GM18867 (cell line): ENCODE data around the gene WDR4.
"Not testable (repeated sequence)": the region's sequence is repeated elsewhere in the genome, so short reads cannot be mapped to it uniquely, and the experiment has no call there.

ENCODE experiments used
- ATAC-seq: cut with Tn5 transposase; IDR thresholded peaks from one replicate; pipeline ENCODE4 v1.9.1; 2021; ENCODE audit warnings: mild to moderate bottlenecking, moderate library complexity; ENCODE audit not compliant: unreplicated experiment

The WDR4 gene

DNA sequence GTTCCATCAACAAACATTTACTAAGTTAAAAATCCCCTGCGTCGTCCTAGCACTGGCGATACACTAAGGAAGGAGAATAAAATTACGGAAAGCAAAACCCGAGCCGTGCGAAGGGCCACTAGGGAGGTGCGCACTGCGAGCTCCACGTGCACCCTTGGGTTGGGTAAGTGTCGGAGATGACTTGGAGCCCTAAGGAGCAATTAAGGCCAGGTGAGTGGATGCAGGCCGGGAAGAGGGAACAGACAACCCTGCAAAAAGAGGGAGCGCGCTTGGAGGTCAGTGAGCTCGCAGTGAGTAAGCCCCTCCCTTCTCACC is 704 bp downstream of the WDR4 start:
- peak; percentile 13 for ATAC-seq

DNA sequence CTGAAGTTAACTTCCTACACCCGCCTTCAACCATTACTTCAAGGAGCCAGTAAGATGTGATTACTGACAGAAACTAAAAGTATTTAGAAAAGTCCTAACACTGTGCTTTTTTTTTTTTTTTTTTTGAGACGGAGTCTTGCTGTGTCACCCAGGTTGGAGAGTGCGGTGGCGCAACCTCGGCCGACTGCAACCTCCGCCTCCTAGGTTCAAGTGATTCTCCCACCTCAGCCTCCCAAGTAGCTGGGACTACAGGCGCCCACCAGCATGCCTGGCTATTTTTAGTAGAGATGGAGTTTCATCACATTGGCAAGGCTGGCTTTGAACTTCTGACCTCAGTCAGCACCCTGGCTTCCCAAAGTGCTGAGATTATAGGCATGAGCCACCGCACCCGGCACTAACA is 3.5 kb downstream of the WDR4 start:
- ATAC-seq, result not testable (repeated sequence)

DNA sequence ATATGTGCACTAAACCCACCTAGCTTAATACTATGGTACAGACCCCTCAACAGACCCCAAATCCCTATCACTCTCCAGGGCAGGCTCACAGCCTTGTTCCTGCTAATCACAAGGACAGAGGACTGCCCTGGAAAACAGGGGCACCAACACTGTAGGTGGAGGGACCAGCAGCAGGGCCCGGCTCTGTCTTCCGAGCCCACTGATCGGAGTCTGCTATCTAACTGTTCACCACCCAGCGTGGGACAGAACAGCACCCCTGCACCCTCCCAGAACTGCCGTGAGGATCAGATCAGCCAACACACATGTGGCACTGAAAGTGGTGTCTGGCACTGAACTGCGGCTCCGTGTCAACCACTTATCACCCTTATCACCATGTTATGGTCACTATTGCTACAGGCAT is 6.2 kb downstream of the WDR4 start:
- no peak for ATAC-seq

GRCh38 chr21:42868196-42868595 is 11.1 kb downstream of the WDR4 start:
- no peak for ATAC-seq

GRCh38 chr21:42865776-42866160 is 13.6 kb downstream of the WDR4 start:
- no peak for ATAC-seq

DNA sequence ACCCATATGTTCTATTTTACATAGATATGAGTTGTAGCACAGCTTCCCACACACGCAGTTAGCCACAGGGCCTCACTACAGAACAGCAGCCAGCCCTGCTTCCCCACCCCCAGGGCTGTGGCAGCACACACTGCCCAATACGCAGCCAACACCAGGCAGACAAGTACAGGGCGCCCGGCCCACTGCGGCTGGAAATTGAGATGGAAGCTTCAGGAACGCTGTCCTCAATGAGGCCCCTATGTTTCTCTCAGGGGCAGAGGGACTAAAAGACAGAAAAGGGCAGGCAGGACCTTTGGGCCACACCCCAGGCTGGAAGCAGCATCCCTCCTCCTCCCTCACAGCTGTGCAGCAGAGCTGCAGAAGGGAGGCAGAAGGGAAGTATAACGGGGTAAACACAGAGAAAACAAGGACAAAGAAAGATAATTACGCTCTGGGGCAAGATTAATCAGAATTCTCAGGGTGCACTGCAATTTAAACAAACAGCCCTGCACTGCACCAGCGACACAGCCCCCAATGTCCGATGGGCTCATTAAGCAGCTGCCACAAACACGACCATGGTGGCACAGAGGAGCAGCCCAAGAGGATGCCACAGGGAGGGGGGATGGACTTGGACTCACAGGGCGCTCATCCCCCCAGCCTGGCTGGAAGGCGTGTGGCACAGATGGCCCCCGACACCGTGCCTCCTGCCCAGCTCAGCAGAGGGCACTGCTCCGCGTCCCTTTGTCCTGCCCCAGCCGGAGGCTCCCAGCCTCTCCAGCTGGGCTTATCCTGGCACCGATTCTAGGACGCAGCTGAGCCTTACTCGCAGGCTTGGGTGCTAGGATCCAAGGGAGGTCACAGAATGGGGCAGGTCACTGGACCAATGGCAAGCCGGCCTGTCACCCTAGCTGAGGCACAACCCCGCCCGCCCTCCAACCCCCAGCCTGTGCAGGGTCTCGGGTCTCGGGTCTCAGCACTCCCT is 14.2 kb downstream of the WDR4 start:
- ATAC-seq, result no peak

DNA sequence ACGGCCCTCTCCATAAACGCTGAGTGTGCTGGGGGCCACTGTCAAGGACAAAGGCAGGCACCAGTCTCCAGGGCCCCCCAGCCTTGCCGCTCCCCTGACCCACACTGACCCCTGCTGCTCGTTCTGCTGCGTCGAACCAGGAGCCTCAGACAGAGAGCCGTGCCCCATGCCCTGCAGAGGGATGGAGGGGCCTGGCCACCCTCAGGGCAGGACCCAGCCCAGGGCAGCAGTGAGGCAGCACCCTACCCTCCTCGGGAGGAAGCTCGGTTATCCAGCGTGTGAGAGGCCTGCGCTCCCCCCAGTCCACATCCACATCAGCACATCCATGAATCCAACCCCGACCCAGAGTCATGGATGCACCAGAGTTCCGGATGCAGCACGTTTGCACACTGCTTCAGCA is 15.1 kb downstream of the WDR4 start:
- no peak for ATAC-seq

DNA sequence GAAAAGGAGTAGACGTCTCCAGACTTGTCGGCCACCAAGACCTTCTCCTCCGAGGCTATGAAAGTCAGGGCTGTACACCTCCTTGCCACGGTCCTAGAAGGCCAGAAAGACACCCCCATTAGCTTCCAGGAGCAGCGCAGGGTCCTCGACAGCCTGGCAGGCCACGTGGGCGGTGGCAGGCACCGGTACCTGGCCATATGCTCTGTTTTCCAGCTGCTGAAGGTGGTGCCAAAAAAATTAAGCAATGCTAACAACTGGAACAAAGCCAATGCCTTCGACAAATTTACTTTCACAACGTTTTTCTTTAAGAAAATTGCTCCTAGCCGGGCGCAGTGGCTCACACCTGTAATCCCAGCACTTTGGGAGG is 15.9 kb downstream of the WDR4 start:
- no peak for ATAC-seq

GRCh38 chr21:42862774-42863503 is 16.4 kb downstream of the WDR4 start:
- no peak for ATAC-seq

- no peak for ATAC-seq
Measured at GRCh38 chr21:42861848-42862400, 17.4 kb downstream of the WDR4 start.

- ATAC-seq, result no peak
Measured at GRCh38 chr21:42861311-42861847, 18.0 kb downstream of the WDR4 start.

- no peak for ATAC-seq
Measured at GRCh38 chr21:42860345-42860744, 19.0 kb downstream of the WDR4 start.

- ATAC-seq, result no peak
Measured at GRCh38 chr21:42859891-42860230, 19.5 kb downstream of the WDR4 start.

- no peak for ATAC-seq
Measured at GRCh38 chr21:42858957-42859890, 20.1 kb downstream of the WDR4 start.

- ATAC-seq, result no peak
Measured at GRCh38 chr21:42858185-42858847, 21.0 kb downstream of the WDR4 start.

DNA sequence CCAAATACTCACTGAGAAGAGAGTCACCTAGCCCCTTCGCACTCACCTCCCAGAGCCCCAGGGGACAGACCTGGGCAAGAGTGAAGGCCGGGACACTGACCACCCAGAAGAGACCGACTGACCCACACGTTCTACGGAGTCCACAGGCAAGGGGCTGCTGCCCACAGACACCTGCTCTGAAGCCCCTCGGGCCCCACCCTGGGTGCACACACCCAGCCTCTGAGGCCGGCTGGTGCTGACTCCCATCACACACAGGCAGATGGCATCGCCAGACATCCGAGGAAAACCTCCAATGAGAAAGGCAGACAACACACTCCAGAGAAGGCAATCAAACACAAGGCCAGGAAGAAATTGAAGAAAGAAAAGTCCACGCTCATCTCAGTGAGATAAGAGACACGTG is 22.1 kb downstream of the WDR4 start:
- ATAC-seq, result no peak

GRCh38 chr21:42855937-42856335 is 23.4 kb downstream of the WDR4 start:
- ATAC-seq, result no peak

- ATAC-seq, result no peak
Measured at GRCh38 chr21:42855171-42855936, 24.0 kb downstream of the WDR4 start.

DNA sequence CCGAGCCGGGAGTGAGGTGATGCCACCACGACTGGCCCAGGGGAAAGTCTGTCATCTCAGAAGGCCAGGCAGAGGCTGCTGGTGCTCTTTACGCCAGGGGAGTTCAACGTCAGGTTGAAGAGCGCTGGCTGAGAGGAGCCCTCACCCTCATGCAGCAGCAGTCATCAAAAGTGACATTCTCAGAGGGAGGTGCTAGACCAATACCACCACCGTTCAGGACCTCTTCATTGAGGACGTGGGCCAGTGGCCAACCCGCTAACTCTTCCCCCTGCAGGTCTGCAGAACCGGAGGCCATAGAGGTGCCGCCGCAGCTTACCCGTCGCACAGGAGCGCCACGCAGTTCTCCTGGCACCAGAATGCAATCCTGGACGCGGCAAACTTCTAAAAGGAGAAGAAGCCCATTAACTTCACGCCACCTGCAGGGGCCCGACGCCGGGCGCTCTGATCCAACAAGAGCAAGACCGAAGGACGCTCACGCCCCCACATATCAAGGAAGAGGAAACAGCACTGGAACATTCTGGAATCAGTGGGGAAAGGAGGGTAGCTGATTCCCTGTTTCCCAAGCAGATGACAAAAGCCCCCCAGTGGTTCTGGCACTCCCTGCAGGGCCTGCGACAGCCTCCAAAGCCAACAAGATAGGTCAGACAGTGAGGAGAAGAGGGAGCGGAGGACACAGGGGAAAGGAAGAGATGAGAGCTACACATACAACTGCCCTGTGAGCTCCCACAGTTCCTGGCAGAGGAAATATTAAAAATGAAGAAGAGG is 24.9 kb downstream of the WDR4 start:
- ATAC-seq, result no peak
